ENCODE data around the gene OPN4.

DNA sequence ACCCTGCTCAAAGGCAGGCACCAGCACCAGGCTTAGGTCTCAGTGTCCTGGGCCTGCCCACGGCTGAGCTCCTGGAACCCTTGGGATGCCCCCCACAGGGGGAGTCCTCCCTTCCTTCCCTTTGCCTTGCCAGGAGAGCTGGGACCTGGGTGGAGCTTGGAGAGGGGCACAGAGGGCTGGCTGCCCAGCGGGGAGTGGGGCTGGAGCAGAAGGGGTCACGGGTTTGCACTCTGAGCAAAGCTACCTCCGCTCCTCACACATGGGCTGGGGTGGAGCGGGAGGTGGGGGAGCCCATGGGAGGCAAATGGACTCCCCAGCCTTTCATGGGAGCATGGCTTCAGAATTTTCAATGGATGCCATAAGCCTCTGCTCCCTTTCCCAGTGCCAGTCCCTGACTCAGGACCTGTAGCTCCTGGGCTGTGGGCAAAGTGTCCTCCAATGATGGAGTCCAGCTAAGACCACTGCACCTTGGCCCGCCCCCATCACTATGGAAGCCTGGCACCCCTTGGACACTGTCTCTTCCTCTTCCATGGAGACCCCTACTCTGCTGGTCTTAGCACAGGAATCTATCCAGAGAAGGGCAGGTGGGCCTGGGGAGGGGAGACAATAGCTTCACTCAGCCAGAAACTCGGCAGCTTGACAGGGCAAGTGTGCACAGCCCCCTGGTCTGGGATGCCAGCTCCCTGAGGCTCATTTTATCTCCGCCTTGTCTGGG lies 53.9 kb downstream of the OPN4 start:
- no peak for TF ChIP-seq EZH2 (IDR thresholded peaks at IDR 0.05; ENCODE audit: insufficient read depth, low read length)
- TF ChIP-seq, protein P1, sequence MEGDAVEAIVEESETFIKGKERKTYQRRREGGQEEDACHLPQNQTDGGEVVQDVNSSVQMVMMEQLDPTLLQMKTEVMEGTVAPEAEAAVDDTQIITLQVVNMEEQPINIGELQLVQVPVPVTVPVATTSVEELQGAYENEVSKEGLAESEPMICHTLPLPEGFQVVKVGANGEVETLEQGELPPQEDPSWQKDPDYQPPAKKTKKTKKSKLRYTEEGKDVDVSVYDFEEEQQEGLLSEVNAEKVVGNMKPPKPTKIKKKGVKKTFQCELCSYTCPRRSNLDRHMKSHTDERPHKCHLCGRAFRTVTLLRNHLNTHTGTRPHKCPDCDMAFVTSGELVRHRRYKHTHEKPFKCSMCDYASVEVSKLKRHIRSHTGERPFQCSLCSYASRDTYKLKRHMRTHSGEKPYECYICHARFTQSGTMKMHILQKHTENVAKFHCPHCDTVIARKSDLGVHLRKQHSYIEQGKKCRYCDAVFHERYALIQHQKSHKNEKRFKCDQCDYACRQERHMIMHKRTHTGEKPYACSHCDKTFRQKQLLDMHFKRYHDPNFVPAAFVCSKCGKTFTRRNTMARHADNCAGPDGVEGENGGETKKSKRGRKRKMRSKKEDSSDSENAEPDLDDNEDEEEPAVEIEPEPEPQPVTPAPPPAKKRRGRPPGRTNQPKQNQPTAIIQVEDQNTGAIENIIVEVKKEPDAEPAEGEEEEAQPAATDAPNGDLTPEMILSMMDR (IDR thresholded peaks at IDR 0.05; ENCODE audit: insufficient read depth, low read depth, low read length): no peak

All from astrocyte (in vitro differentiated cells and primary cell).